Activated CD8-positive, alpha-beta T cell treated with anti-CD3 and anti-CD28 coated beads for 36 hours (primary cell): ENCODE results near the gene ELL2. TPM values are rescaled to one million over a fixed set of nuclear protein-coding genes. Genes with fewer than 3 reads are reported as not detected.

ENCODE experiments used
- ATAC-seq: fragments of 200-7000 bp; cut with Tn5 transposase; one replicate; pipeline ENCODE4 v1.10.0; 2021; ENCODE audit warnings: mild to moderate bottlenecking, moderate library complexity
- CTCF ChIA-PET: fragments of 350-600 bp; sonication (Branson Sonifier 250); formaldehyde crosslinking; loops from one replicate; lab custom pipeline; 2021; ENCODE audit warnings: antibody characterized with exemption; lab: Charles Lee
- POLR2A ChIA-PET: fragments of 350-600 bp; sonication (Branson Sonifier 250); formaldehyde crosslinking; loops from one replicate; lab custom pipeline; 2021; ENCODE audit warnings: antibody characterized with exemption; lab: Charles Lee
- DNase-seq: peaks from one replicate; pipeline ENCODE4 v3.0.0-alpha.2; 2020
- H3K27ac Mint-ChIP-seq: one replicate; pipeline ENCODE4 v1.8.0; 2021; ENCODE audit warnings: mild to moderate bottlenecking, mixed read lengths
- H3K27me3 Mint-ChIP-seq: one replicate; pipeline ENCODE4 v1.8.0; 2021; ENCODE audit warnings: mixed read lengths
- H3K36me3 Mint-ChIP-seq: one replicate; pipeline ENCODE4 v1.8.0; 2021; ENCODE audit warnings: low read depth, mixed read lengths
- H3K4me1 Mint-ChIP-seq: one replicate; pipeline ENCODE4 v1.8.0; 2021; ENCODE audit warnings: low read depth, mixed read lengths
- H3K4me3 Mint-ChIP-seq: one replicate; pipeline ENCODE4 v1.8.0; 2021; ENCODE audit warnings: mild to moderate bottlenecking, moderate library complexity, mixed read lengths
- H3K9me3 Mint-ChIP-seq: one replicate; pipeline ENCODE4 v1.8.0; 2021; ENCODE audit warnings: mixed read lengths
- intact Hi-C: fragments of 100-400 bp; cut with micrococcal nuclease; formaldehyde crosslinking; loops from one replicate; pipeline ENCODE4 v1.10.0; 2022
- total RNA-seq, 2 experiments: library from RNA; stranded (reverse); gene quantifications; one replicate each; pipeline ENCODE4 v1.2.3, GENCODE V29; 2021
- TF ChIP-seq, protein P1 (sequence below): fragments of 200-600 bp; IDR thresholded peaks from one replicate; pipeline ENCODE4 v1.8.0; 2022; ENCODE audit warnings: antibody characterized with exemption, mild to moderate bottlenecking

The ELL2 gene
- total RNA-seq, 2 experiments from 2014 or later, result 39.7 to 46.3 TPM

DNA sequence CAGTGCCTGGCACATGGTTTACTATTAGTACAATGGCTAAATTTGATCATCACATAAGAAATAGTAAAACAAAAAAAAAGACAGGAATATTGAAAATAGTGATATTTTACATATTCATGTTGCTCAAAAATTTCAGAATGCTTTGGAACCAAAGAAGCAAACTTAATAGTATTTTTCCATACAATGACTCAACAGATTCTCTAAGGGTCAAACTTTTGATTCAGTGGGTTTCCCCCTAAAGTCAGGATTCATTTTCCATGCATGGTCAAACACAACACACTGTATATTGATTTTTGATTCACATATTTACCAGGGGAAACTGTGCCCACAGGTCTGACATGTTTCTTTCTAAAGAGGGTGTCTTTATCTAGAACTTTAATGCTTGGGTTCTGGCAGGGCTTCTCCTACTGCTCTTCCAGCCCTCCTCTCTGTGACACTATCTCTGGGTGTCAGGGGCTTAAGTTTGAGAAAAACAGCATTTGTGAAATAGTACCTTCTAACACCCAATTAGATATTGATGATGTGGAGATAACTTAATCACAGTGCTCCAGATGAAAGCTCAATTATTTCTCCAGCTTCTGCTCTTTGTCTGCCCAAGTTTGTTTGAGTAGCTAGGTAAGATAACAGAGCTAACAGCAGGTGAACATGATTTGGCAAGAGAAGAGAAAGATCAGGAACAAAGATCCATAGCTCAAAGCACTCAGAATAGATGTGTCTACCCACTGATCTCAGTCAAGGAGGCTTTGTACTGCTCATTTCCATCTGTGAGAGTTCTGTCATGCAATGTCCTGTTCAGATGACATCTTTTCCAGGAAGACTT lies 35.5 kb upstream of the ELL2 start:
- Mint-ChIP-seq H3K27me3 (peaks cover 11% of the 10 kb centered on the region), H3K36me3 (no peaks in the 10 kb centered on the region), H3K4me1 (peaks cover 6% of the 10 kb centered on the region), H3K9me3 (peaks cover 2% of the 10 kb centered on the region), H3K27ac (no peak overlapping the region), H3K4me3 (no peak overlapping the region)
- TF ChIP-seq, protein P1, sequence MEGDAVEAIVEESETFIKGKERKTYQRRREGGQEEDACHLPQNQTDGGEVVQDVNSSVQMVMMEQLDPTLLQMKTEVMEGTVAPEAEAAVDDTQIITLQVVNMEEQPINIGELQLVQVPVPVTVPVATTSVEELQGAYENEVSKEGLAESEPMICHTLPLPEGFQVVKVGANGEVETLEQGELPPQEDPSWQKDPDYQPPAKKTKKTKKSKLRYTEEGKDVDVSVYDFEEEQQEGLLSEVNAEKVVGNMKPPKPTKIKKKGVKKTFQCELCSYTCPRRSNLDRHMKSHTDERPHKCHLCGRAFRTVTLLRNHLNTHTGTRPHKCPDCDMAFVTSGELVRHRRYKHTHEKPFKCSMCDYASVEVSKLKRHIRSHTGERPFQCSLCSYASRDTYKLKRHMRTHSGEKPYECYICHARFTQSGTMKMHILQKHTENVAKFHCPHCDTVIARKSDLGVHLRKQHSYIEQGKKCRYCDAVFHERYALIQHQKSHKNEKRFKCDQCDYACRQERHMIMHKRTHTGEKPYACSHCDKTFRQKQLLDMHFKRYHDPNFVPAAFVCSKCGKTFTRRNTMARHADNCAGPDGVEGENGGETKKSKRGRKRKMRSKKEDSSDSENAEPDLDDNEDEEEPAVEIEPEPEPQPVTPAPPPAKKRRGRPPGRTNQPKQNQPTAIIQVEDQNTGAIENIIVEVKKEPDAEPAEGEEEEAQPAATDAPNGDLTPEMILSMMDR, result no peak
- no peak for DNase-seq
- intact Hi-C loops, result no loop called here
- ChIA-PET CTCF (no interaction called here), POLR2A (no interaction called here)
- ATAC-seq, result no peak

DNA sequence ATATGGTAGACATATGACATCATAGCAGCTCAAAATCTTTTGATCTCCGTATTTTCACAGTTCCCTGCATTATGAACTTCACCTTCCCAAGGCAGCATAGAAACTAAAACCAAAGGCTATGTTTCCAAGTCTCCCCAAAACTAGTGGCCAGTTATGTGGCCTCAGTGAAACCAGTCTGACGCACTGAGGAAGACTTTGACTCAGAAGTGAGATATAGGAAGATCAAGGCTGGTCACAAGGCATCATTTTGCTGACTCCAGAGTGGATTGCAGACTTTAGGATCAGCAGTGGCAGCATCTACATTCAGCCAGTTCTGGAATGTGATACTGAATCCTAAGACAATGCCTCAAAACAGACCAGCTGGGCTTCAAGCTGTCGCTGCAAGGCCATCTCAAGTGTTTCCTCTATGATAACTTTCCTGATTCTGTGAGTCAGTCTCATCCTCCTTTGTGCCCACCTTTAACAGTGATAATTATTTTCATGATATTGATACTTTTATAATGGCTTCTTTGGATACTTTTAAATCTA lies 34.4 kb upstream of the ELL2 start:
- ChIA-PET CTCF (interaction anchor here (0.9 kb wide), 1 partner anchor 36 kb away, joined by 3 read pairs; no protein-coding TSS in a partner anchor), POLR2A (no interaction called here)
- TF ChIP-seq, protein P1, result no peak
- H3K27ac Mint-ChIP-seq, result no peak overlapping the region
- H3K4me1 Mint-ChIP-seq, result peaks cover 6% of the 10 kb centered on the region
- H3K4me3 Mint-ChIP-seq, result no peak overlapping the region
- ATAC-seq, result no peak
- peaks cover 2% of the 10 kb centered on the region for H3K9me3 Mint-ChIP-seq
- H3K27me3 Mint-ChIP-seq, result peaks cover 11% of the 10 kb centered on the region
- DNase-seq, result no peak
- no peaks in the 10 kb centered on the region for H3K36me3 Mint-ChIP-seq
- intact Hi-C loops, result no loop called here

DNA sequence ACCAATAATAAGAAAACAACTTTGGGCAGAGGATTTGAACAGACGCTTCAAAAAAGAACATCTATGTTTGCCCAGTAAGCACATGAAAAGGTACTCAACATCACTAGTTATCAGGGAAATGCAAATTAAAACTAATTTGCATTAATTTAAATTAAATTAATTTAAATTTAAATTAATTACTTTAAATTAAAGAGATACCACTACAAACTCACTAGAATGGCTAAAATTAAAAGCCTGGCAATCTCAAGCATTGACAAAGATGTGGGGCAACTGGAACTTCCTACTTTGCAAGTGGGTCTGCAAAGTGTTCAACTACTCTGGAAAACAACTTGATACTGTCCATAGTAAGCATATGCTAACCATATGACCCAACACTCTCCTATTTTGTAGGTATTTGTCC lies 32.1 kb upstream of the ELL2 start:
- Mint-ChIP-seq H3K27me3 (peaks cover 7% of the 10 kb centered on the region), H3K27ac (no peak overlapping the region), H3K9me3 (peaks cover under 1% of the 10 kb centered on the region), H3K4me1 (peaks cover 6% of the 10 kb centered on the region), H3K36me3 (no peaks in the 10 kb centered on the region), H3K4me3 (no peak overlapping the region)
- DNase-seq (no peak), ATAC-seq (no peak)
- ChIA-PET POLR2A (no interaction called here), CTCF (no interaction called here)
- intact Hi-C loops, result no loop called here
- TF ChIP-seq, protein P1, result no peak

DNA sequence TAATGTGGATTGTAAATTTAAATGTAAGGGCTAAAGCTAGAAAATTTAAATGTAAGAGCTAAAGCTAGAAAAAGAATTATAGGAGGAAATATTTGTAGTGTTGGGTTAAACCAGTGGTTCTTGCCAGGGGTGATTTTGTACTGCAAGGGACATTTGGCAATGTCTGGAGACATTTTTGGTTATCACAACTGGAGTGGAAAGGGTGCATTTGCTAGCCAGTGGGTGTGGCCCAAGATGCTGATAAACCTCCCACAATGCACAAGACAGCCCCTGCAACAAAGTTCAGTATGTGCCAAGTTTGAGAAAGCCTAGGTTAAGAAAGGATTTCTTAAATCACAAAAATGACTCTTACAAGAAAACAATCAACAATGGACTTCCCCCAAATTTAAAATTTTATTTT lies 31.6 kb upstream of the ELL2 start:
- intact Hi-C loops, result no loop called here
- DNase-seq (no peak), ATAC-seq (no peak)
- TF ChIP-seq, protein P1, result no peak
- POLR2A ChIA-PET, result no interaction called here
- no peak overlapping the region for H3K4me3 Mint-ChIP-seq
- peaks cover 5% of the 10 kb centered on the region for H3K27me3 Mint-ChIP-seq
- peaks cover 6% of the 10 kb centered on the region for H3K4me1 Mint-ChIP-seq
- no peak overlapping the region for H3K27ac Mint-ChIP-seq
- H3K9me3 Mint-ChIP-seq, result no peaks in the 10 kb centered on the region
- H3K36me3 Mint-ChIP-seq, result no peaks in the 10 kb centered on the region
- CTCF ChIA-PET, result no interaction called here
